NCI-H748 (cell line): ENCODE results near the gene LACRT.
"Not testable (repeated sequence)": the region's sequence is repeated elsewhere in the genome, so short reads cannot be mapped to it uniquely, and the experiment has no call there.

ENCODE experiments used
- DNase-seq: peaks from one replicate; lab custom pipeline; 2025; ENCODE audit not compliant: unreplicated experiment; lab: John Stamatoyannopoulos, UW

Gene LACRT

GRCh38 chr12:54641089-54641488 is 6.4 kb upstream of the LACRT start:
- no peak for DNase-seq

GRCh38 chr12:54639112-54639511 is 4.4 kb upstream of the LACRT start:
- not testable (repeated sequence) for DNase-seq

GRCh38 chr12:54631988-54632728 is 2.5 kb downstream of the LACRT start:
- no peak for DNase-seq

- no peak for DNase-seq
Measured at GRCh38 chr12:54631551-54631950, 3.1 kb downstream of the LACRT start.

- DNase-seq, result no peak
Measured at GRCh38 chr12:54629925-54630324, 4.8 kb downstream of the LACRT start.

- DNase-seq, result no peak
Measured at GRCh38 chr12:54628186-54628846, 6.4 kb downstream of the LACRT start.

GRCh38 chr12:54627304-54627703 is 7.4 kb downstream of the LACRT start:
- DNase-seq, result no peak

- DNase-seq, result no peak
Measured at GRCh38 chr12:54625598-54625997, 9.1 kb downstream of the LACRT start.

GRCh38 chr12:54624315-54625279 is 10.1 kb downstream of the LACRT start:
- DNase-seq, result no peak

- no peak for DNase-seq
Measured at GRCh38 chr12:54622463-54623183, 12.1 kb downstream of the LACRT start.

- DNase-seq, result no peak
Measured at GRCh38 chr12:54616933-54617680, 17.6 kb downstream of the LACRT start.

GRCh38 chr12:54612225-54612750 is 22.4 kb downstream of the LACRT start:
- DNase-seq, result no peak

- no peak for DNase-seq
Measured at GRCh38 chr12:54611715-54612149, 23.0 kb downstream of the LACRT start.

GRCh38 chr12:54608769-54609168 is 25.9 kb downstream of the LACRT start:
- DNase-seq, result no peak

- DNase-seq, result no peak
Measured at GRCh38 chr12:54608156-54608555, 26.5 kb downstream of the LACRT start.

- no peak for DNase-seq
Measured at GRCh38 chr12:54606556-54606955, 28.1 kb downstream of the LACRT start.

GRCh38 chr12:54605138-54605970 is 29.3 kb downstream of the LACRT start:
- DNase-seq, result no peak

- no peak for DNase-seq
Measured at GRCh38 chr12:54604436-54604835, 30.3 kb downstream of the LACRT start.

- DNase-seq, result no peak
Measured at GRCh38 chr12:54603872-54604271, 30.8 kb downstream of the LACRT start.
